NCI-H748 treated with DMSO at 0.1 percent for 48 hours (cell line): Measurements from ENCODE around the gene DRAXIN.

Experiments
- DNase-seq: peaks from one replicate; lab custom pipeline; 2025; lab: John Stamatoyannopoulos, UW

Gene DRAXIN

DNA sequence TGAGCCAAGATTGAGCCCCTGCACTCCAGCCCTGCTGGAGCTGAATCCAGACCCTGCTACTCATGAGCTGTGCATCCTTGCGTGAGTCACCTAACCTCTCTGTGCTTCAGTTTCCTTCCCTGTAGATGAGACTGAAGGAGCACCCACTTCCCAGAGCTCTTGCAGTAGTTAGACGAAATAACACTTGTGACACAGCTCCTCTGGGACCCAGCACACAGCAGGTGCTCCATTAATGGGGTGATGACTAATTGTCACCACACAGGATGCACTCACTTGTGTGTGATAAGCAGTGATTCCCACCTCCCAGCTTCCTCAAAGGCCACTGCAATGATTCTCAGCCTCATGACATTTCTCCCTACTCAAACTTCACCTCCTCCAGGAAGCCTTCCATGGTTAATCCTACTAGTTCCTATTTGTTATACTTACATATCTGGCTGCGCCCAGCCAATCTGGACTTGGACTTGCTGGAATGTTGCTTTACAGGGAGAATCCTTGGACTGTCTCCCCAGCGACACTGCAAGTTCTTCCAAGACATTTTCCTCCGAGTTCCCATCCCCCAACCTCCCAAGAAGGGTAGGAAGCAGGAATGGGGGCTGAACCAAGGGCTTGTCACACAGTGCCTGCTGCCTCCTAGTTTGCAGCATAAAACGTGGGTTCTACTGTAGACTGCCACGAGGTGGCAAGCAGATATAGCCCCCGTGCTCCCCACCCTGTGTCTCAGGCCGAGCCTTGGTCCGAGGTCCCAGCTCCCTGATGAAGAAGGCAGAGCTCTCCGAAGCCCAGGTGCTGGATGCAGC, 17.2 kb downstream of the DRAXIN start:
- DNase-seq: no peak

DNA sequence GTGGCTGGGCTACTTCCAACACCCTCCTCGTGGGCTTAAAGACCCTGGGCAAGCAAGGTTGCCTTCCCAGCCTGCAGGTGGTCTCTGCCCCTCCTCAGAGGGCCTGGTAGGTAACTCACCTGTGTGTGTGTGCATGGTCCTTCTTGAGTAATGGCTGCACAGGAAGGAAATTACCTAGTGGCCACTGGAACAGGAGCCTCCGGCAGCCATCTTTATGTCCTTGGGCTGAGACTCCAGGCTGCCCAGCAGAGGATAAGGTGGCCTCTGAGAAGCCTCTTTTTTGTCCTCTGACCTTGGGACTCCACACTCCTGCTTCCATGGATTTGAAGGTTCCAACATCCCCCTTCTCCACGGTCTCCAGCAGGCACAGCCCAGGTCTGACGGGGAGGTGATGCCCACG, 20.0 kb downstream of the DRAXIN start:
- no peak for DNase-seq

DNA sequence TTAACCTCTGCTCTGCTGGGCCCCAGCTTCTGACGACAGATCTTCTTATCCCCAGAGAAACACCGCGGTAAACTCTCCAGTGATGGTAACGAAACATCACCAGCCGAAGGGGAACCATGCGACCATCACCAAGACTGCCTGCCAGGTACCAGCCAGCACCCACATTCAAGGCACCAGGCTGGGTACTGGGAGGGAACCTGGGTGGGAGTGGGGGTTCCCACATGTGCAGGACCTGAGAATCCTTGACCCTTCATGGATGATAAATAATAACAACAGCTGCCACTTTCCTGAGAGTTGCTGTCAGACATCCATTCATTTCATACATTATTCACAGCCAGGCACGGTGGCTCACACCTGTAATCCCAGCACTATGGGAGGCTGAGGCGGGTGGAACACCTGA, 20.8 kb downstream of the DRAXIN start:
- DNase-seq: no peak

DNA sequence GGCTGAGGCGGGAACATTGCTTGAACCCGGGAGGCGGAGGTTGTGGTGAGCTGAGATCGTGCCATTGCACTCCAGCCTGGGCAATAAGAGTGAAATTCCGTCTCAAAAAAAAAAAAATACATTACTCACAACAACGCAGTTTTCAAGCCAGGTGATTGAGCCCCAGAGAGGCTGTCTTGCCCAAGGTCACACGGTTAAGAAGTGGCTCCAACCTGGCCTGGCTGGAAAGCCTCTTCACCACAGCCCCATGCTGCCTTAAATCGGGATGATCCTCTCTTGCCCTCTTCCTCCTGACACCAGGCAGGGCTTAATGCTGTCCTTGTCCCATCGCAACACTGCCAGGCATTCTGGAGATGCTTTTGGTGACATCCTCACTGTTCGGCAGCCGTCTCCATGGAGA, 21.6 kb downstream of the DRAXIN start:
- no peak for DNase-seq

DNA sequence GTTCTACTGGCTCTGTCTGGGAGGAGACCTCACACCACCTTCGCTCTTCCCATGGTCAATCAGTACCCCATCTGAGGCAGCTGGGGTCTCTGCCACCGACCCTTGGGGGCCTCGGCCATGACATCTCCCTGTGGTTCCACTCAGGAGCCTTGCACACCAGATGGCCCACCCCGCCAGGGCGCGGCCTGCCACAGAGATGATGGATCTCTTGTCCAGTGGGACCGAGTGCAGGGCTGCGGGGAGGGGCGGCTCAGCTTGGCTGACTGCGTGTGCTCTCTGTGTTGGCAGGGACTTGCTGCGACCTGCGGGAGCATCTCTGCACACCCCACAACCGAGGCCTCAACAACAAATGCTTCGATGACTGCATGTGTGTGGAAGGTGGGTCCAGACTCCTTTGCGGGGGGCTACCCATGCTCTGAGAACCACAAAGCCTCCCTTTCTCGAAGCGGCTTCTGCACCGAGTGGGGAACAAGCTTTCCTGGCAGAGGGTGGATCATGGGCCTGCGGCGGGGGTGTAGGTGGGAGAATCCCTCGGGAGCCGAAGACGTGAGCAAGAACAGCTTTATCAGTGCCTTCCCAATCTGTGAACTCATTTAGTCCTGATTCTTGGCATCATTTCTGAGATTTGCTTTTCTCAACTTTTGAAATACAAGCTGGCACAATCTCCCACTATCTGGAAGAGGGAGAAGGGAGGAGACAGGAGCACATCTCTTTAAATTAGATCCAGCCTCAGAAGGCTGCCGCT, 23.5 kb downstream of the DRAXIN start:
- no peak for DNase-seq

DNA sequence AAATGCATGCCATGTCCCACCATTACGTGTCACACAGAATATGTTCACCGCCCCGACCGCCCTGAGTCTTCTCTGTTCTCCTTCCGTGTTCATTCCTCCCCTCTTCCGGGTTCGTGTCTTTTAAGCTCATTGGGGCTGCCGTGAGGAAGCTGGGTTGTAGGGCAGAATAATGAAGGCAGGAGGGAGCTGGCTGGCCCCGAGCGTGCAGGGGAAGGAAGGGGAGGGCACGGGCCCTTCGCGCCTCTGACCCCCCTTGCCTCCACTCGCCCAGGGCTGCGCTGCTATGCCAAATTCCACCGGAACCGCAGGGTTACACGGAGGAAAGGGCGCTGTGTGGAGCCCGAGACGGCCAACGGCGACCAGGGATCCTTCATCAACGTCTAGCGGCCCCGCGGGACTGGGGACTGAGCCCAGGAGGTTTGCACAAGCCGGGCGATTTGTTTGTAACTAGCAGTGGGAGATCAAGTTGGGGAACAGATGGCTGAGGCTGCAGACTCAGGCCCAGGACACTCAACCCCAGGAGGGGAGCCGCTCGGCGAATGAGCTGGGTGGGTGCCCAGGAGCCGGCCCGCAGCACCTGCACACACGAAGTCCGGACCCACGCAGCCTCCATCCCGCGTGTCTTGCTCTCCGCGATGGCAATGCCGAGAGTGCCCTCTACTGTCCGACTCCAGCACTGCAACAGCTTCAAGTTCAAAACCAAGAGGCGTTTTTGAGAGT, 28.0 kb downstream of the DRAXIN start:
- DNase-seq: peak; percentile 44

DNA sequence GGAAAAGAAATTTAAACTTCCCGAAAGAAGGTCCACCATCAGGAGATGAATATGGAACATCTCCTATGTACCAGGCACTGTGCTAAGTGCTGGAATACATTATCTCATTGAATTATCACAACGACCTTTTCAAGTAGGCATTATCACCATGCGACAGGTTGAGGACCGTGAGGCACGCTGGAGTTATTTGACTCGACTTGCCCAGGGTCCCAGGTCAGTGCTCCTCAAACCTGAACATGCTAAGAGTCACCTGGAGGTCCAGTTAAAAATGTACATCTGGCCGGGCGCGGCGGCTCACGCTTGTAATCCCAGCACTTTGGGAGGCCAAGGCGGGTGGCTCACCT, 28.5 kb downstream of the DRAXIN start:
- DNase-seq: no peak

DNA sequence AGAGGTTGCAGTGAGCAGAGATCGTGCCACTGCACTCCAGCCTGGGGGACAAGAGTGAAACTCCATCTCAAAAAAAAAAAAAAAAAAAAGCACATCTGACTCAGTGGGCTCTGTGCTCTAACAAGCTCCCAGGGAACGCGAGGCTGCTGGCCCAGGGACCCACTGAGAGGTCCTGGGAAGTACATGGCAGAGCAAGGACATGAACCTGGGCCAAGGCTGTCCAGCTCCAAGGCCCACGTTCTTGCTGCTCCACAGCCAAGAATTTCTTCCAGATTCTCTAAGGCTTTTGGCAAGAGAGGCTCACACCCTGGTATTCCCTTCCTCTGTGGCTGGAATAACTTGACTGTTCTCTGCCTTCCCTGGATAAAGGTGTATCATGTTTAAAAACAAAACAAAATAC, 29.0 kb downstream of the DRAXIN start:
- no peak for DNase-seq

DNA sequence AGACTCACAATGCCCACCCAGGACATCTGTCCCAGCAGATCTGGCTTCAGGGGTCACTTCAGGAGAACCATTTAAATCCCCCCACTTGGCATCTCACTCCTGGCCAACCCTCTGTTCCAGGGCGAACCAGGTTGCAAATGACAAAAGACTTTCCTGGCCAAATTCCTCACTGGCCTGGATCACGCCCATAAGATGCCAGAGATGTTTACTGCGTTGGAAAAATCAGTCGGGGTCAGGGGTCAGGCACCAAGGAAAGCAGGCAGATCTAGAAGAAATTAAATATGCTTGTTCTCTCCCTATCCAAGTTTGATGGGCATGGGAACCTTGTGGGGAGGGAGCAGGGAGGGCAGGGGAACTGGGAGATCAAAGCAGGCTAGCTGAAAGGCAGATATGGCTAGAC, 29.8 kb downstream of the DRAXIN start:
- DNase-seq: no peak

DNA sequence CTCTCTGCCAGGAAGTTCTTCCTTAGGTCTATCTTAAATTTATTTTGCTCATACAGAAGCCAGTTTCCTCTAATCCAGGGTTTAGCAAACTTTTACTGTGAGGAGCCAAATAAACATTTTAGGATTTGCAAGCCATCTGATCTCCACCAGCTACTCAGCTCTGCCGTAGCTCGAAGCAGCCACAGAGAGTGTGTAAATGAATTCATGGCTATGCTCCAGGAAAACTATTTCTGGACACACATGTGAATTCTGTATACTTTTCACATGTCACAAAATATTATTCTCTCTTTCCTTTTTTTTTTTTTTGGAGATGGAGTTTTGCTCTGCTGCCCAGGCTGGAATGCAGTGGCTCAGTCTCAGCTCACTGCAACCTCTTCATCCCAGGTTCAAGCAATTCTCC, 31.0 kb downstream of the DRAXIN start:
- no peak for DNase-seq

DNA sequence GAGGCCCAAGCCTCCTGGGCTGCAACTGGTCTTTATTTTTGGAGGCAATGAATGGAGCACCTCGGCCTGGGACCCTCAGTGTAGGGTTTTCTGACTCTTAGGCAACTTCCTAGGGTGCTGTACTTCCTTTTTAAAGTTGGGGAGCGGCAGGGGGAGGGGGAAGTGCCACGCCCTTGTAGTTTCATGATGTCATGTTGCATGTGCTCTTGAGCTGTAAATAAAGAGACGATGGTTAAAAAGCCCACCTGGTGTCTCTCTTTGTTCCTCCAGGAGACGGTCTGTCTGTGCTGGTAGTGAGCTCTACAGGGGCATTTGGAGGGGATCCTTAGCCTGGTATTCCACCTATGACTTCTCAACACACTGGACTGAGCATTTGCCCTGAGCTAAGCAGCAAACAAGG, 34.1 kb downstream of the DRAXIN start:
- DNase-seq: peak; percentile 35

DNA sequence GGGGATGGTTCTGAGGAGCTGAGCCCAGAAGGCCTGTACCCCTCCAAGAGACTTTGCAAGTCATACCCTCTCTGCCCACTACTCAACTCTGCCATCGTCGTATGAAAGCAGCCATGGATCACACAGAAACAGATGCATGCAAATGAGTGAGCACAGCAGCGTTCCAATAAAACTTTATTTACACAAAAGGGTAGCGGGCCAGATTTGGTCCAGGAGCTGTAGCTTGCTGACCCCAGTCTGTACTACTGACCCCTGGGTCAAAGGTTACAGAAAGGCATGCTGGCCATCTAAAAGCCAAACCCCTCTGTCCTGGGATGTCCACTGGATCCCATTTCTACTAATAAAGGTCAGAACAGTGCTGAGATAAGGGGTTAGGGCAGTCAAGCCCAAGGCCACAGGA, 35.6 kb downstream of the DRAXIN start:
- no peak for DNase-seq

DNA sequence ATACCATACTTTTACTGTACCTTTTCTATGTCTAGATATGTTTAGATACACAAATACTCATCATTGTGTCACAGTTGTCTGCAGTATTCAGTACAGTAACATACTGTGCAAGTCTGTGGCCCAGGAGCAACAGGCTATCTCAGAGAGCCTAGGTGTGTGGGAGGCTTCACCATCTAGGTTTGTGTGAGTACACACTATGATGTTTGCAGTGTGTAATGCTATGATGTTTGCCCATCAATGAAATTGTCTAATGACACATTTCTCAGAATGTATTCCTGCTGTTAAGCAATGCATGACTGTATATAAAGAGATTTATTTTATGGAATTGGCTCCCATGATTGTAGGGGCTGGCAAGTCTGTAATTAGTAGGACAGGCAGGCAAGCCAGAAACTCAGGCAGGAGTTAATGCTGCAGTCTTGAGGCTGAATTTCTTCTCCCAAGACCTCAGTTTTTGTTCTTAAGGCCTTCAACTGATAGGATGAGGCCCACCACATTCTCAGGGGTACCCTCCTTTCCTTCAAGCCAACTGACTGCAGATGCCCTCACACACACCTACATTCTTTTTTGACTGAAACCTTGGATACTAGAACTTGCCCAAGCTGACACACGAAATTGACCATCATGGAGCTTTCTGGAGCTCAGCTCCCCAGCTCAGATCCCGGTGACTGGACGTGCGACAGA, 36.8 kb downstream of the DRAXIN start:
- DNase-seq: no peak

DNA sequence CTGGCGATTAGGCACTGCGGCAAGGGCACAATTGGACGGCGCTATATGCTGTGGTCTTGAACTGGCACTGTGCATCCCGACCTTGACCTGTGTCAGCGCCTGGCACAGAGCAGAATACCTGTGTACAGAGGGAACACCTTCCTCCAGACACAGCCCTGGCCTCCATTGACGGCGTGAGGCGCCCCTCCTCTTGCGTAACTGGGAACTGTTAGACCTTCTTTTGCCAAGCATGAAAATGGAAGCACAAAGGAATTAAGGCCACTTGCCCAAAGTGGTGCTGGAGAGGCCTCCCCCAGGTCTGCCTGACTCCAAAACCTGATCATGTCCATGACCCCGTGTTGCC, 37.6 kb downstream of the DRAXIN start:
- no peak for DNase-seq

DNA sequence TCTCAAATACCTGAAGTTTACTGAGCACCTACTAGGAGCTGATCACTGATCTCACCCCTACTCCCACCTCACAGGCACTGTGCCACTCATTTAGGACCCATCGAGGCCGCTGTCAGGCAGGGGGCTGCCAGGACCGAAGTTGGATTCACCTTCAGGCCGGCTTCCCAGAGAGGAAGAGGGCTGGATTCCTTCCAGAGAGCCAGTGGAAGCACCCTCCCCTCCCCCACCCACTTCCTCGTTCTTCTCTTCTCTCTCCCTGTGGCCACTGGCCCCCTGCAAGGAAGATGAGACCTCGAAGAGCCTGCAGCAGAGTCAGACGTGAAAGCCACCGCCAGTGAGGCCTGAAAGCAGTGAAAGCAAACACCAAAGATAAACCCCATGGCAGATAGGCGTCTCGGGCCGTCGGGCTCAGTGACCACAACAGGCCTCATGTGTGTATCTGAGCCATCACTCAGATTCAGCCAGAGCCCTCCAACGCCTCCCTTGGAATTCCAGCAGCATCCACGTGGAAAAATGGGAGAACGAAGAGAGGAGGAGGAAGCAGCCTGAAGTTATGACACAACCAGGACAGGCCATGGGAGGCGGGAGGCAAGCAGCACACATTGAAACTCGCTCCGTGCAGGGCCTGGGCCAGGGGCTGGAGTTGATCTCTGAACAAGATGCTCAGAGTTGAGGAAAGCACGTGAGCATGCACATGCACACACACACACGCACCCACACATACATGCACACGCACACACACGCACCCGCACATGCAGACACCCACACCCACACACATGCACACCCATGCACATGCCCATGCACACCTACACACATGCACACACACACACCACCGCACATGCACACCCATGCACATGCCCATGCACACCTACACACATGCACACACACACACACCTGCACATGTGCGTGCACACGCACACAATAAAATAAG, 38.3 kb downstream of the DRAXIN start:
- no peak for DNase-seq

DNA sequence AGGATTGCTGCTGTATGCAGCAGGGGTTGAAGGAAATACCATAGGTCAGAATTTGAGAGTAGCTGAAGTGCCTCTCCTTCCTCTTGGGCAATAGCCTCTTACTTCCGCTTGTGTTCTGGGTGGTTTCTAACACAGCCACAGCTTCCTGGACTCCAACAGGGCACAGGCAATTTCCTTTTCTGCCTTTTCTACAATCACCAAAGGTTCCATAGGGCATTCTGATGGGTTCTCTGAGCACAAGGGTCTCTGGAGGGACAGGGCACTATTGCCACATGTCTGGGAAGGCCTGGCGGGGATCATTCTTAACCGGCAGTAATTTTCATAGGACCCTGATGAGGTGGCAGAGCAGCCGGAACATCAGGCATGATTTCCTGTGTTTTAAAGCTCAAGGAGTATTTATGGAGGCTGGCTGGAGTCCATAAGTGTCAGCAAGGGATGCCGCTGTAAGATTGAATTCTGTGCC, 39.0 kb downstream of the DRAXIN start:
- no peak for DNase-seq

DNA sequence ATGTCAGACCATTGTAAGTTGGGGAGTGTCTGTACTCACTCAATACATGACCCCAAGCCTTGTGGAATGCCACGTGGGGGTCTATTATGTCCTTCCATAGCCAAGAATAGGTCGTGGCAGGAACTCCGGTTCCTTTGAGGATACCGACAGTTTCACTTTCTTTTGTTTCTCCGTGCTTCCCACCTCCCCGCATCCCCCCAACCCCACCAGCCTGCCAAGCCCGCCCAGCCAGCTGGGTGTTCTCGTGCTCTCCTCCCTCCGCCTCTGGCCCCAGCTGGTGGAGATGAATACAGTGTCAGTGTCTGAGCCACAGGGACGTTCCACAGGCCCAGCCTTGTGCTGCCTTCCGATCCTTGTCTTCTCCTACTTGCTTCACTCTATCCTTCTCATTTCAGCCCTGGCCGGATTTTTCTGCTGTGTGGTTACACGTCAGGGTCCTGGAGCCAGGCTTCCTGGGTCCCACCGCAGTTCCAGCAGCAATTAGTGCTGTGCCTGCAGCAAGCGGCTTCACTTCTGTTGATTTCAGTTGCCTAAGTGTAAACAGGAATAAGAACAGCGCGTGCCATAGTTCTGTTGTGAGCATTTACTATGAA, 40.3 kb downstream of the DRAXIN start:
- no peak for DNase-seq

DNA sequence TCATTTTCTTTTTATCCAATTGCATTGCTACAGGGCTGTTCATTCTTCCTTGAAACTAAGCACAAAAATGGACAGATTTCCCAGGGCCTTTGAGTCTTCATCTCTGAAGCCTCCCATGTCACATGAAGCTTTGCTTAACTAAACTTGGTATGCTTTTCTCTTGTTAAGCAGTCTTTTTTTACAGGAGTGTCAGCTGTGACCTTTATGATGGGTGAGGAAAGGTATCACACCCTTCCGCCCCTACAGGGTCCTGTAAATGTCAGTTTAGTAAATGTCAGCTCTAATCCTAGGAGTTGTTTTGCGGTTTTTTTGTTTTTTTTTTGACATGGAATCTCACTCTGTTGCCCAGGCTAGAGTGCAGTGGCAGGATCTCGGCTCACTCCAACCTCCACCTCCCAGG, 41.8 kb downstream of the DRAXIN start:
- DNase-seq: no peak

DNA sequence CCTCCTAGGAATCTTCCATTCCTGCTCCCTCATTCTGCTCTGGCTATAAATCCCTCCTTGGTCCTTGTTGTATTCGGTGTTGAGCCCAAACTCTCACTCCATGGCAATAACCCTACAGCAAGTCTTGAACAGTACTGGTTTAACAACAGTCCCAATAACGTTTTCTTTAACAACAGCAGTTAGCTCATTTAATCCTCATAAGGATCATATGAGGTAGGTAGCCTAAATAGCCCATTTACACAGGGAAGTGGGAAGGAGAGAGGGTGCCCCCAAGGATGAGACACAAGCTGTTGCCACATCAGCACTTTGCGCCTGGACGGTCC, 44.0 kb downstream of the DRAXIN start:
- DNase-seq: no peak

DNA sequence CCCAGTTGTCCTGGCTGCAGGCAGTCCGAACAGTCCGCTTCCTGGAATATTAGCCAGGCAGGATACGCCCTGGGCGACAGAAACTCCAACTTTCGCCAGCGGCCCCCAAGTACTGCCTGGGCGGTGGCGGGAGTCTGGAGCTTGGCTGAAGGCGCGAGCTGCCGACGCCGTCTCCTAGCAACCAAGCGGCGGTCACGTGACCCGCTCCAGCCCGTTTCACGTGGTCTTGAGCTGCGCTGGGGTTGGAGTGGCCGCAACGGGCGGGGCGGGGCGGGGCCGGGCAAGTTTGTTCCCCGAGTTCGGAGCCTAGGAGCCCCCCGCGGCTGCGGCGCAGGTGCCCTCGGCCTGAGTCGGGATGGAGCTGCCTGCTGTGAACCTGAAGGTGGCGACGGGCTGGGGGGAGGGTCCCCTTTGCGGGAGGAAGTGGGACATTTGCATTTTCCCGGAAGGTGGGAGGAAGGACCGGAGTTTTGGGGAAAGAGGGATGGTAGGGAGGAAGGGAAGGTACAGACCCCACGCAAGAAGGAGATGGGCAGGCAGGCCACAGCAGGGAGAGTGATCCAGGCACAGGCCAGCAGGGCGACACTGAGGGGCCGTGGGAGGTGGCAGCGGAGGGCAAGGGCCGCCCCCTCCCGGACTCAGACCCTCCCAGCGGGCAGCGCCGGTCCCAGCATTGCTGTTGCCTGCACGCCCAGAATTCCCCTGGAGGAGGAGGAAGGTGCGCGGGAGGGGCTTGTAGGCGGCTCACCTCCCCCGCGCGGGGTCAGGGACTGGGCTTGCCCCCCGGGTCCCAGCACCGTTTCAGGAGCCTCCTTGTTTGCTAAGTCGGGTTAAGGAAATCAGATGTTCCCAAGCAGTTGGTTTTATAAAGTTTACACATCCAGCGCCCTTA, 44.6 kb downstream of the DRAXIN start, which contains the start of gene AGTRAP:
AGTRAP (plus strand) TSS at position 283 of the 892 bp plus-strand sequence; CDS start at position 356, 73 bp downstream.
- DNase-seq: peak; percentile 66
